SK-N-SH treated with all-trans-retinoic acid at 6 μM for 48 hours (cell line): Measurements from ENCODE around the gene MIPOL1.

Experiments used
- ATAC-seq: fragments of 200-7000 bp; cut with Tn5 transposase; 3 replicates; pipeline ENCODE4 v1.9.1; 2020; ENCODE audit warnings: mild to moderate bottlenecking, moderate library complexity
- ARNTL ChIP-seq: fragments of 450-650 bp; formaldehyde crosslinking; IDR thresholded peaks from 2 replicates; pipeline ENCODE4 v1.5.0; 2020; ENCODE audit warnings: low read depth, mild to moderate bottlenecking, moderate library complexity, borderline replicate concordance
- BACH2 ChIP-seq: fragments of 250-450 bp; sonication (Bioruptor Pico); IDR thresholded peaks from 2 replicates; pipeline ENCODE4 v1.9.0; 2021; ENCODE audit warnings: mild to moderate bottlenecking, borderline replicate concordance
- CREB5 ChIP-seq: fragments of 250-450 bp; sonication (Bioruptor Pico); IDR thresholded peaks from 2 replicates; pipeline ENCODE4 v1.5.1; 2020; ENCODE audit warnings: low read depth, mild to moderate bottlenecking, moderate library complexity
- CSDC2 ChIP-seq: fragments of 250-450 bp; sonication (Bioruptor Pico); IDR thresholded peaks from 2 replicates; pipeline ENCODE4 v1.5.0; 2020; ENCODE audit warnings: mild to moderate bottlenecking, moderate library complexity
- ESRRG ChIP-seq: fragments of 250-450 bp; sonication (Bioruptor Pico); IDR thresholded peaks from 2 replicates; pipeline ENCODE4 v1.6.1; 2021; ENCODE audit warnings: mild to moderate bottlenecking
- GLIS3 ChIP-seq: fragments of 250-450 bp; sonication (Bioruptor Pico); IDR thresholded peaks from 2 replicates; pipeline ENCODE4 v1.5.0; 2020; ENCODE audit warnings: mild to moderate bottlenecking, moderate library complexity
- ISL1 ChIP-seq: fragments of 250-450 bp; sonication (Bioruptor Pico); IDR thresholded peaks from 2 replicates; pipeline ENCODE4 v2.1.2; 2022; ENCODE audit warnings: mild to moderate bottlenecking, moderate library complexity
- OSR1 ChIP-seq: fragments of 250-450 bp; sonication (Bioruptor Pico); IDR thresholded peaks from 2 replicates; pipeline ENCODE4 v1.8.0; 2022; ENCODE audit warnings: moderate library complexity, mild to moderate bottlenecking, inconsistent platforms
- PATZ1 ChIP-seq: fragments of 250-450 bp; sonication (Bioruptor Pico); IDR thresholded peaks from 2 replicates; pipeline ENCODE4 v1.8.0; 2020; ENCODE audit warnings: mild to moderate bottlenecking, moderate library complexity, borderline replicate concordance
- PPARA ChIP-seq: fragments of 250-450 bp; sonication (Bioruptor Pico); IDR thresholded peaks from 2 replicates; pipeline ENCODE4 v1.5.0; 2020; ENCODE audit warnings: mild to moderate bottlenecking, borderline replicate concordance
- RARB ChIP-seq: fragments of 250-450 bp; sonication (Bioruptor Pico); IDR thresholded peaks from 2 replicates; pipeline ENCODE4 v1.8.0; 2021; ENCODE audit warnings: mild to moderate bottlenecking, moderate library complexity
- SNAI2 ChIP-seq: fragments of 250-450 bp; sonication (Bioruptor Pico); IDR thresholded peaks from 2 replicates; pipeline ENCODE4 v1.5.0; 2020; ENCODE audit warnings: mild to moderate bottlenecking, moderate library complexity
- TCF4 ChIP-seq: fragments of 250-450 bp; sonication (Bioruptor Pico); IDR thresholded peaks from 2 replicates; pipeline ENCODE4 v1.8.0; 2021; ENCODE audit warnings: mild to moderate bottlenecking, moderate library complexity, borderline replicate concordance
- TOX ChIP-seq: fragments of 250-450 bp; sonication (Bioruptor Pico); IDR thresholded peaks from 2 replicates; pipeline ENCODE4 v1.8.0; 2021; ENCODE audit warnings: mild to moderate bottlenecking, moderate library complexity, borderline replicate concordance
- ZC3H10 ChIP-seq: fragments of 250-450 bp; sonication (Bioruptor Pico); IDR thresholded peaks from 2 replicates; pipeline ENCODE4 v1.5.1; 2021; ENCODE audit warnings: mild to moderate bottlenecking, moderate library complexity
- ZFP30 ChIP-seq: fragments of 450-650 bp; formaldehyde crosslinking; IDR thresholded peaks from 2 replicates; pipeline ENCODE4 v1.5.0; 2022; ENCODE audit warnings: mild to moderate bottlenecking, moderate library complexity
- ZNF565 ChIP-seq: fragments of 450-650 bp; formaldehyde crosslinking; conservative IDR thresholded peaks from 2 replicates; pipeline ENCODE4 v1.5.0; 2020; ENCODE audit warnings: low read depth, mild to moderate bottlenecking, moderate library complexity
- ZNF8 ChIP-seq: fragments of 450-650 bp; formaldehyde crosslinking; IDR thresholded peaks from 2 replicates; pipeline ENCODE4 v1.5.0; 2020; ENCODE audit warnings: mild to moderate bottlenecking, moderate library complexity
- TF ChIP-seq, protein P1 (sequence below): fragments of 250-450 bp; sonication (Bioruptor Pico); IDR thresholded peaks from 2 replicates; pipeline ENCODE4 v1.5.0; 2020; ENCODE audit warnings: mild to moderate bottlenecking, moderate library complexity
- TF ChIP-seq, protein P2 (sequence below): fragments of 250-450 bp; sonication (Bioruptor Pico); IDR thresholded peaks from 2 replicates; pipeline ENCODE4 v1.8.0; 2021; ENCODE audit warnings: low read depth, mild to moderate bottlenecking, moderate library complexity, borderline replicate concordance
- TF ChIP-seq, protein P3 (sequence below): fragments of 250-450 bp; sonication (Bioruptor Pico); IDR thresholded peaks from 2 replicates; pipeline ENCODE4 v1.5.1; 2021; ENCODE audit warnings: mild to moderate bottlenecking, moderate library complexity

Gene MIPOL1

DNA sequence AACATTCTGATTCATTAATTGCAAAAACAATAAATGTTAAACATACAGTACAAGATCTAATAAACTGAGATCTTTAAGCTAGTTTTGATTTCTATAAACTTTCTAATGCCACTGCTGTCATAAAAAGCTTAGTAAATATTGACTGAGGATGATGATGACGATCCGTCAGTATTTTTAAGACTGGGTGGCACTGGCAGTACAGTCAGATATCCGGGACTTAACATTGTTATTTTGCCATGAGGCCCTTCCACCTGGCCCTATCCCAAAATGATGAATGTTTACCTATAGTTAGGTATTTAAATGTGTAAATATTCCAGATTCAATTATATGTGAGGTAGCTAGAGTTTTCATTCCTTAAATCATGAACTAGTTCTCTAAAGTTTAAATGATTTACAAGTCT is 238.8 kb downstream of the MIPOL1 start (continued):
- TF ChIP-seq ZNF565 (CRISPR knock-in tag) (no peak), PPARA (CRISPR knock-in tag) (no peak), BACH2 (no peak)

GRCh38 chr14:37437490-37437889 is 239.8 kb downstream of the MIPOL1 start:
- no peak for TF ChIP-seq ISL1 (CRISPR knock-in tag)
- no peak for ATAC-seq

DNA sequence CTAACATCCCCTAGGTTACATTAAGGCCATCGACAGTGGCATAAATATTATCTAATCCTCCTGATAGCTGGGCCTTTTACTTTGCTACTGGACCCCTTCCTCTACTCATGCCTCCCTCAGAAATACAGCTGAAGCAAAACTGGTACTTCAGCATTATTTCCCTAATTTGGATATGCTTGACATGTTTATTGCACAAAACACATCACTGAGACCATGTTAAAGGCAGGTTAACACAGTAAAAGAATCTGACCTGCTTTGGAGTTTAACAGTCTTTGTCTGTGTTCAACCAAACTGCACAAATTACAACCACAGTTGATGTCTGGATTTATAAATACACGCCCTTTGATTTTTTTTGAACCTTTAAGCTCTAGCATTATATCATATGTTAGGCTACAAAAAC is 240.7 kb downstream of the MIPOL1 start:
- ATAC-seq, result no peak

DNA sequence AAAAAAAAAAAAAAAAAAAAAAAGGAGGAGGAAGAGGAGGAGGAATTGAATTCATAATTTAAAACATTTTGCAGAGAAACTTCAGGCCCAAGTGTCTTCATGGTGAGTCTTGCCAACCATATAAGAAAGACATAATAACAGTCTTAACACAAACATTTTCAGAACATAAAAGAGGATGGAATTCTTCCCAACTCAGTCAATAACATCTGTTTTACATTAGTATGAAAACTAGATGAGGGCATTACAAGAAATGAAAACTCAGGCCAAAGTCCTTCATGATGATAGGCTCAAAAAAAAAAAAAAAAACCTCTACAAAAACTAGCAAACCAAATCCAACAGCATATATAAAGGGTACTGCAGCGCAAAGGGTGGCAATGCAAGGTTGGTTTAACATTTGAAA is 245.7 kb downstream of the MIPOL1 start:
- no peak for ATAC-seq
- TF ChIP-seq ZNF8 (CRISPR knock-in tag) (no peak), ZC3H10 (CRISPR knock-in tag) (no peak), SNAI2 (CRISPR knock-in tag) (no peak), TCF4 (no peak), TOX (no peak), ZFP30 (CRISPR knock-in tag) (no peak), CSDC2 (no peak), PPARA (CRISPR knock-in tag) (no peak), PATZ1 (CRISPR knock-in tag) (no peak), ARNTL (CRISPR knock-in tag) (no peak), ZNF565 (CRISPR knock-in tag) (no peak)
- TF ChIP-seq, protein P1, sequence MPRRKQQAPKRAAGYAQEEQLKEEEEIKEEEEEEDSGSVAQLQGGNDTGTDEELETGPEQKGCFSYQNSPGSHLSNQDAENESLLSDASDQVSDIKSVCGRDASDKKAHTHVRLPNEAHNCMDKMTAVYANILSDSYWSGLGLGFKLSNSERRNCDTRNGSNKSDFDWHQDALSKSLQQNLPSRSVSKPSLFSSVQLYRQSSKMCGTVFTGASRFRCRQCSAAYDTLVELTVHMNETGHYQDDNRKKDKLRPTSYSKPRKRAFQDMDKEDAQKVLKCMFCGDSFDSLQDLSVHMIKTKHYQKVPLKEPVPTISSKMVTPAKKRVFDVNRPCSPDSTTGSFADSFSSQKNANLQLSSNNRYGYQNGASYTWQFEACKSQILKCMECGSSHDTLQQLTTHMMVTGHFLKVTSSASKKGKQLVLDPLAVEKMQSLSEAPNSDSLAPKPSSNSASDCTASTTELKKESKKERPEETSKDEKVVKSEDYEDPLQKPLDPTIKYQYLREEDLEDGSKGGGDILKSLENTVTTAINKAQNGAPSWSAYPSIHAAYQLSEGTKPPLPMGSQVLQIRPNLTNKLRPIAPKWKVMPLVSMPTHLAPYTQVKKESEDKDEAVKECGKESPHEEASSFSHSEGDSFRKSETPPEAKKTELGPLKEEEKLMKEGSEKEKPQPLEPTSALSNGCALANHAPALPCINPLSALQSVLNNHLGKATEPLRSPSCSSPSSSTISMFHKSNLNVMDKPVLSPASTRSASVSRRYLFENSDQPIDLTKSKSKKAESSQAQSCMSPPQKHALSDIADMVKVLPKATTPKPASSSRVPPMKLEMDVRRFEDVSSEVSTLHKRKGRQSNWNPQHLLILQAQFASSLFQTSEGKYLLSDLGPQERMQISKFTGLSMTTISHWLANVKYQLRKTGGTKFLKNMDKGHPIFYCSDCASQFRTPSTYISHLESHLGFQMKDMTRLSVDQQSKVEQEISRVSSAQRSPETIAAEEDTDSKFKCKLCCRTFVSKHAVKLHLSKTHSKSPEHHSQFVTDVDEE, result no peak
- TF ChIP-seq, all 23 proteins: peak for 0

More for the DNA sequence above, 240.7 kb downstream of the MIPOL1 start:
- no peak for TF ChIP-seq CREB5 (CRISPR knock-in tag)
- TF ChIP-seq, protein P2, sequence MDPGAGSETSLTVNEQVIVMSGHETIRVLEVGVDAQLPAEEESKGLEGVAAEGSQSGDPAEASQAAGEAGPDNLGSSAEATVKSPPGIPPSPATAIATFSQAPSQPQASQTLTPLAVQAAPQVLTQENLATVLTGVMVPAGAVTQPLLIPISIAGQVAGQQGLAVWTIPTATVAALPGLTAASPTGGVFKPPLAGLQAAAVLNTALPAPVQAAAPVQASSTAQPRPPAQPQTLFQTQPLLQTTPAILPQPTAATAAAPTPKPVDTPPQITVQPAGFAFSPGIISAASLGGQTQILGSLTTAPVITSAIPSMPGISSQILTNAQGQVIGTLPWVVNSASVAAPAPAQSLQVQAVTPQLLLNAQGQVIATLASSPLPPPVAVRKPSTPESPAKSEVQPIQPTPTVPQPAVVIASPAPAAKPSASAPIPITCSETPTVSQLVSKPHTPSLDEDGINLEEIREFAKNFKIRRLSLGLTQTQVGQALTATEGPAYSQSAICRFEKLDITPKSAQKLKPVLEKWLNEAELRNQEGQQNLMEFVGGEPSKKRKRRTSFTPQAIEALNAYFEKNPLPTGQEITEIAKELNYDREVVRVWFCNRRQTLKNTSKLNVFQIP (CRISPR knock-in tag), result no peak
- TF ChIP-seq RARB (CRISPR knock-in tag), result no peak
- TF ChIP-seq, protein P3, sequence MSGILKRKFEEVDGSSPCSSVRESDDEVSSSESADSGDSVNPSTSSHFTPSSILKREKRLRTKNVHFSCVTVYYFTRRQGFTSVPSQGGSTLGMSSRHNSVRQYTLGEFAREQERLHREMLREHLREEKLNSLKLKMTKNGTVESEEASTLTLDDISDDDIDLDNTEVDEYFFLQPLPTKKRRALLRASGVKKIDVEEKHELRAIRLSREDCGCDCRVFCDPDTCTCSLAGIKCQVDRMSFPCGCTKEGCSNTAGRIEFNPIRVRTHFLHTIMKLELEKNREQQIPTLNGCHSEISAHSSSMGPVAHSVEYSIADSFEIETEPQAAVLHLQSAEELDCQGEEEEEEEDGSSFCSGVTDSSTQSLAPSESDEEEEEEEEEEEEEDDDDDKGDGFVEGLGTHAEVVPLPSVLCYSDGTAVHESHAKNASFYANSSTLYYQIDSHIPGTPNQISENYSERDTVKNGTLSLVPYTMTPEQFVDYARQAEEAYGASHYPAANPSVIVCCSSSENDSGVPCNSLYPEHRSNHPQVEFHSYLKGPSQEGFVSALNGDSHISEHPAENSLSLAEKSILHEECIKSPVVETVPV (CRISPR knock-in tag), result no peak
- no peak for TF ChIP-seq ESRRG

DNA sequence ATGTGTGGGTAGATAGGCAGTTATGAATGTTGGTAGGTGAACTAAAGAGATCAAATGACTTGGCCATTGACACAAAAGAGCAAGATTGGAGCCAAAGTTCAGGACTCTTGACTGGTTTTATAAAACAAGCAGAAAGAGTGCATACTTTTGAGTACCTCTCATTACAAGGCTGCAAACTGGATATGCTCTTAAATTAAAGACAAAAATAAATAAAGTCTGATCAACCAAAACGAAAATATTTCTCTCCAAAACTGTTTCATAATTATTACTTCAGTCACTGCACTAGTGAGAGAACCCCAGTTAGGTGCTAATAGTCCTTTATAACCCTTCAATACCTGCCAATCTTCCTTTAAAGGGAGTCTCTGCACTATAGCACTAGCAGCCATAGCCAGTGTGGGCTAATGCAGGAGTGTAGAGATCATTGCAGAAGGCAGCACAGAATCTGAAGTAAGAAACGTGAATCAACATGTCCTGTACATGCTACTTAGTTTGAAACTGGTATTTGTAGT is 250.2 kb downstream of the MIPOL1 start:
- ATAC-seq, result no peak
- TF ChIP-seq BACH2 (no peak), ESRRG (no peak), TCF4 (no peak), RARB (CRISPR knock-in tag) (no peak), ZC3H10 (CRISPR knock-in tag) (no peak), OSR1 (CRISPR knock-in tag) (no peak), CREB5 (CRISPR knock-in tag) (no peak), GLIS3 (no peak)
- TF ChIP-seq, protein P1, result no peak
